Fibroblast of lung (primary cell): ENCODE results near the gene CTBP1. TPM values are rescaled to one million over a fixed set of nuclear protein-coding genes. Genes with fewer than 3 reads are reported as not detected.

Experiments used
- DNase-seq, 2 donors: peaks; one replicate each; pipeline versions ENCODE4 v3.0.0 to v3.0.0-alpha.2; 2010; ENCODE audit warnings: low read depth in 2 of 2
- H2AFZ ChIP-seq: 2 replicates; pipeline ENCODE4 v1.5.1; 2012; ENCODE audit warnings: low read length, control low read depth, inconsistent platforms
- H3K27ac ChIP-seq: 2 replicates; pipeline ENCODE4 v1.5.1; 2011; ENCODE audit warnings: low read length, control low read depth; ENCODE audit not compliant: insufficient read depth
- H3K27me3 ChIP-seq: 2 replicates; pipeline ENCODE4 v1.5.1; 2011; ENCODE audit warnings: mild to moderate bottlenecking, low read length; ENCODE audit not compliant: control insufficient read depth, insufficient read depth
- H3K36me3 ChIP-seq: 2 replicates; pipeline ENCODE4 v1.5.1; 2011; ENCODE audit warnings: low read length; ENCODE audit not compliant: control insufficient read depth, insufficient read depth
- H3K4me1 ChIP-seq: 2 replicates; pipeline ENCODE4 v1.5.1; 2011; ENCODE audit warnings: low read length; ENCODE audit not compliant: control insufficient read depth, insufficient read depth; ENCODE audit errors: extremely low read depth
- H3K4me2 ChIP-seq: 2 replicates; pipeline ENCODE4 v1.5.1; 2011; ENCODE audit warnings: low read length, control low read depth; ENCODE audit not compliant: insufficient read depth; ENCODE audit errors: extremely low read depth
- H3K4me3 ChIP-seq, 4 experiments: fragments of 200-600 bp in 1 of 4; sonication (generic) in 1 of 4; replicated peaks in 1 of 4; 2 replicates each; pipeline ENCODE4 v1.5.1; 2011 to 2016; ENCODE audit warnings: low read length in 4 of 4, low read depth in 3 of 4, mild to moderate bottlenecking in 3 of 4, control low read depth in 2 of 4, inconsistent platforms in 1 of 4, mixed read lengths in 1 of 4; ENCODE audit not compliant: insufficient read depth in 1 of 4; ENCODE audit errors: control extremely low read depth in 1 of 4
- H3K79me2 ChIP-seq: 2 replicates; pipeline ENCODE4 v1.5.1; 2012; ENCODE audit warnings: mild to moderate bottlenecking, low read length, inconsistent platforms; ENCODE audit not compliant: control insufficient read depth, insufficient read depth
- H3K9ac ChIP-seq: 2 replicates; pipeline ENCODE4 v1.5.1; 2011; ENCODE audit warnings: mild to moderate bottlenecking, low read length, control low read depth; ENCODE audit not compliant: insufficient read depth
- H3K9me3 ChIP-seq: 2 replicates; pipeline ENCODE4 v1.5.1; 2012; ENCODE audit warnings: low read depth, low read length; ENCODE audit not compliant: control insufficient read depth, insufficient read depth
- H4K20me1 ChIP-seq: 2 replicates; pipeline ENCODE4 v1.5.1; 2011; ENCODE audit warnings: low read length; ENCODE audit not compliant: control insufficient read depth, insufficient read depth; ENCODE audit errors: extremely low read depth
- CTCF ChIP-seq, 2 donors: IDR thresholded peaks in 1 of 2; conservative IDR thresholded peaks in 1 of 2; 1 replicate in 1 of 2; 2 replicates in 1 of 2; pipeline ENCODE4 v1.5.1; 2011 to 2012; ENCODE audit warnings: low read length in 2 of 2, control low read depth in 1 of 2, inconsistent platforms in 1 of 2, low read depth in 1 of 2, mild to moderate bottlenecking in 1 of 2
- EZH2 ChIP-seq: IDR thresholded peaks from 2 replicates; pipeline ENCODE4 v1.5.1; 2012; ENCODE audit warnings: low read length, control low read depth, mild to moderate bottlenecking; ENCODE audit errors: missing control alignments
- polyA plus RNA-seq, 2 donors: library from polyadenylated mRNA; depleted of rRNA in 1 of 2; stranded (reverse) in 1 of 2; unstranded in 1 of 2; fragments of >200 nt; gene quantifications; 2 replicates each; pipeline ENCODE4 v1.2.1, GENCODE V29; 2011 to 2012; ENCODE audit warnings: missing spikeins in 1 of 2
- total RNA-seq: library from RNA; depleted of rRNA; stranded (reverse); fragments of >200 nt; gene quantifications from 2 replicates; pipeline ENCODE4 v1.2.1, GENCODE V29; 2014

The CTBP1 gene
- total and polyA plus RNA-seq, 2 donors (not counting 1 experiment from before 2014, with no cell fraction given), result 78.2 to 249 TPM

GRCh38 chr4:1180663-1181062, 68.3 kb downstream of the CTBP1 start:
- H3K4me2 ChIP-seq, result no peak overlapping the region
- no peak overlapping the region for H3K4me3 ChIP-seq
- H3K9me3 ChIP-seq, result no peaks in the 10 kb centered on the region
- no peaks in the 10 kb centered on the region for H3K79me2 ChIP-seq
- no peaks in the 10 kb centered on the region for H3K27me3 ChIP-seq
- no peak for DNase-seq
- H3K9ac ChIP-seq, result no peak overlapping the region
- no peaks in the 10 kb centered on the region for H3K36me3 ChIP-seq
- H3K4me1 ChIP-seq, result peaks cover 4% of the 10 kb centered on the region
- H3K27ac ChIP-seq, result no peak overlapping the region
- TF ChIP-seq EZH2 (no peak), CTCF (conservative IDR thresholded peaks at IDR 0.05 in 1 of 2, IDR thresholded peaks at IDR 0.05 in 1 of 2; ENCODE audit: low read depth in 1 of 2, low read length in 2 of 2) (no peak)
- H2AFZ ChIP-seq, result no peak overlapping the region
- H4K20me1 ChIP-seq, result no peaks in the 10 kb centered on the region

- H3K79me2 ChIP-seq, result no peaks in the 10 kb centered on the region
- no peak overlapping the region for H3K4me3 ChIP-seq
- TF ChIP-seq CTCF (conservative IDR thresholded peaks at IDR 0.05 in 1 of 2, IDR thresholded peaks at IDR 0.05 in 1 of 2; ENCODE audit: low read depth in 1 of 2, low read length in 2 of 2) (no peak), EZH2 (no peak)
- H4K20me1 ChIP-seq, result no peaks in the 10 kb centered on the region
- H3K4me2 ChIP-seq, result no peak overlapping the region
- DNase-seq, result no peak
- no peak overlapping the region for H2AFZ ChIP-seq
- H3K27ac ChIP-seq, result no peak overlapping the region
- H3K4me1 ChIP-seq, result peaks cover 4% of the 10 kb centered on the region
- no peaks in the 10 kb centered on the region for H3K36me3 ChIP-seq
- H3K9ac ChIP-seq, result no peak overlapping the region
- H3K27me3 ChIP-seq, result no peaks in the 10 kb centered on the region
- no peaks in the 10 kb centered on the region for H3K9me3 ChIP-seq
Measured at GRCh38 chr4:1179976-1180375, 69.0 kb downstream of the CTBP1 start.

GRCh38 chr4:1179089-1179441, 69.9 kb downstream of the CTBP1 start:
- Histone ChIP-seq H3K27me3 (no peaks in the 10 kb centered on the region), H3K4me3 (no peak overlapping the region), H3K9me3 (no peaks in the 10 kb centered on the region), H3K4me2 (no peak overlapping the region), H3K27ac (no peak overlapping the region), H3K9ac (no peak overlapping the region), H3K36me3 (no peaks in the 10 kb centered on the region), H3K4me1 (peaks cover 5% of the 10 kb centered on the region), H3K79me2 (no peaks in the 10 kb centered on the region), H4K20me1 (no peaks in the 10 kb centered on the region), H2AFZ (no peak overlapping the region)
- no peak for DNase-seq
- TF ChIP-seq CTCF (conservative IDR thresholded peaks at IDR 0.05 in 1 of 2, IDR thresholded peaks at IDR 0.05 in 1 of 2; ENCODE audit: low read depth in 1 of 2, low read length in 2 of 2), result no peak
- no peak for TF ChIP-seq EZH2
